CD4-positive, alpha-beta T cell (primary cell): ENCODE data around the gene LYSMD1. TPM values are rescaled to one million over a fixed set of nuclear protein-coding genes. Genes with fewer than 3 reads are reported as not detected.

Source experiments
- ATAC-seq: fragments of 200-7000 bp; cut with Tn5 transposase; one replicate; pipeline ENCODE4 v1.10.0; 2022; ENCODE audit warnings: mild to moderate bottlenecking; ENCODE audit not compliant: poor library complexity
- CTCF ChIA-PET: fragments of 350-600 bp; sonication (Branson Sonifier 250); formaldehyde crosslinking; loops from one replicate; lab custom pipeline; 2021; ENCODE audit warnings: antibody characterized with exemption, inconsistent platforms; lab: Charles Lee
- POLR2A ChIA-PET: fragments of 350-600 bp; sonication (Branson Sonifier 250); formaldehyde crosslinking; loops from one replicate; lab custom pipeline; 2021; ENCODE audit warnings: antibody characterized with exemption, inconsistent platforms; lab: Charles Lee
- DNase-seq, 14 experiments: peaks; one replicate each; pipeline ENCODE4 v3.0.0-alpha.2; 2013 to 2020; ENCODE audit warnings: mixed read lengths in 2 of 14
- H3K27ac ChIP-seq, 2 donors: one replicate each; pipeline versions ENCODE4 v1.5.1 to v1.7.0; 2013; ENCODE audit warnings: low read length in 2 of 2, low read depth in 1 of 2, mild to moderate bottlenecking in 1 of 2
- H3K27me3 ChIP-seq, 2 experiments: 1 replicate in 1 of 2; 2 replicates in 1 of 2; pipeline versions ENCODE4 v1.6.1 to v1.7.0; 2013; ENCODE audit warnings: low read length in 2 of 2, control low read depth in 1 of 2, mild to moderate bottlenecking in 1 of 2, moderate library complexity in 1 of 2; ENCODE audit not compliant: insufficient read depth in 2 of 2, control insufficient read depth in 1 of 2
- H3K36me3 ChIP-seq: one replicate; pipeline ENCODE4 v1.6.1; 2013; ENCODE audit warnings: low read length, control low read depth; ENCODE audit not compliant: insufficient read depth
- H3K4me1 ChIP-seq: one replicate; pipeline ENCODE4 v1.6.1; 2013; ENCODE audit warnings: low read length, control low read depth; ENCODE audit not compliant: insufficient read depth
- H3K4me3 ChIP-seq: one replicate; pipeline ENCODE4 v1.5.1; 2013; ENCODE audit warnings: mild to moderate bottlenecking, low read length, moderate library complexity
- H3K9me3 ChIP-seq, 2 experiments: 1 replicate in 1 of 2; 2 replicates in 1 of 2; pipeline versions ENCODE4 v1.6.1 to v1.7.0; 2013; ENCODE audit warnings: low read length in 2 of 2, mild to moderate bottlenecking in 2 of 2, control low read depth in 1 of 2, moderate library complexity in 1 of 2; ENCODE audit not compliant: control insufficient read depth in 1 of 2, insufficient read depth in 1 of 2
- H3K27ac Mint-ChIP-seq: one replicate; pipeline ENCODE4 v1.8.0; 2020; ENCODE audit warnings: mixed read lengths
- H3K27me3 Mint-ChIP-seq: one replicate; pipeline ENCODE4 v1.8.0; 2021; ENCODE audit warnings: mixed read lengths
- H3K36me3 Mint-ChIP-seq: one replicate; pipeline ENCODE4 v1.8.0; 2021; ENCODE audit warnings: low read depth, mixed read lengths
- H3K4me1 Mint-ChIP-seq: one replicate; pipeline ENCODE4 v1.8.0; 2021; ENCODE audit warnings: low read depth, mixed read lengths
- H3K4me3 Mint-ChIP-seq: one replicate; pipeline ENCODE4 v1.8.0; 2020; ENCODE audit warnings: mild to moderate bottlenecking, mixed read lengths
- H3K9me3 Mint-ChIP-seq: one replicate; pipeline ENCODE4 v1.8.0; 2020; ENCODE audit warnings: mixed read lengths
- CTCF ChIP-seq: fragments of 200-600 bp; IDR thresholded peaks from one replicate; pipeline ENCODE4 v1.8.0; 2022; ENCODE audit warnings: antibody characterized with exemption, mild to moderate bottlenecking
- intact Hi-C, 2 experiments: fragments of 100-400 bp; cut with DNase I in 1 of 2; cut with micrococcal nuclease in 1 of 2; formaldehyde crosslinking; loops; one replicate each; pipeline versions ENCODE4 v1.15.1 to v1.9.0; 2023 to 2025; cut with DNase I, micrococcal nuclease
- total RNA-seq, 174 experiments: library from RNA in 2 of 174; stranded (reverse) in 2 of 174; gene quantifications; one replicate each; pipeline ENCODE4 v1.2.3 and lab custom pipeline; 2021 to 2026

The LYSMD1 gene
- total RNA-seq, 2 experiments from 2014 or later, result 0.55 to 0.67 TPM

GRCh38 chr1:151166505-151166956, 829 bp upstream of the LYSMD1 start:
- intact Hi-C loops, result loop anchor here in 1 of 2 experiments (2.0 kb wide), 1 partner anchor 232 kb away; the partner anchor contains the start of gene PSMB4
- H3K36me3 ChIP-seq, result peaks cover 48% of the 10 kb centered on the region
- peak overlapping the region; percentile 76 for H3K4me3 ChIP-seq
- peak overlapping the region; percentile 20 to 34 for H3K27ac ChIP-seq
- H3K27me3 Mint-ChIP-seq, result no peaks in the 10 kb centered on the region
- no peaks in the 10 kb centered on the region for H3K9me3 Mint-ChIP-seq
- H3K4me1 ChIP-seq, result peaks cover 29% of the 10 kb centered on the region
- H3K27ac Mint-ChIP-seq, result peak overlapping the region; percentile 89
- POLR2A ChIA-PET, result interaction anchor here (0.6 to 3.6 kb wide), 10 partner anchors 9 to 233 kb away, joined by 3 to 51 read pairs (median 3); partner anchors contain the start of genes PIP5K1A, PSMB4, TMOD4 and TNFAIP8L2
- no peak for TF ChIP-seq CTCF
- peak overlapping the region; percentile 93 for H3K4me3 Mint-ChIP-seq
- H3K4me1 Mint-ChIP-seq, result peaks cover 49% of the 10 kb centered on the region
- peaks cover 84% of the 10 kb centered on the region for H3K36me3 Mint-ChIP-seq
- no peaks in the 10 kb centered on the region for H3K27me3 ChIP-seq
- CTCF ChIA-PET, result interaction anchor here (1.3 kb wide), 1 partner anchor 85 kb away, joined by 4 read pairs; no protein-coding TSS in a partner anchor
- H3K9me3 ChIP-seq, result no peaks in the 10 kb centered on the region
- DNase-seq, result peak in 1 of 14 experiments; percentile 31
- no peak for ATAC-seq

- no peak for TF ChIP-seq CTCF
- H3K36me3 ChIP-seq, result peaks cover 44% of the 10 kb centered on the region
- ATAC-seq, result peak; percentile 4
- Mint-ChIP-seq H3K9me3 (no peaks in the 10 kb centered on the region), H3K4me3 (peak overlapping the region; percentile 93), H3K27ac (peak overlapping the region; percentile 89), H3K27me3 (no peaks in the 10 kb centered on the region), H3K4me1 (peaks cover 58% of the 10 kb centered on the region), H3K36me3 (peaks cover 81% of the 10 kb centered on the region)
- no peaks in the 10 kb centered on the region for H3K9me3 ChIP-seq
- peaks cover 40% of the 10 kb centered on the region for H3K4me1 ChIP-seq
- POLR2A ChIA-PET, result interaction anchor here (0.8 to 3.6 kb wide), 6 partner anchors 8 to 930 kb away, joined by 3 to 51 read pairs (median 4); partner anchors contain the start of gene TNFAIP8L2
- CTCF ChIA-PET, result interaction anchor here (0.9 to 1.0 kb wide), 2 partner anchors 39 to 116 kb away, joined by 3 to 4 read pairs; no protein-coding TSS in a partner anchor
- no peaks in the 10 kb centered on the region for H3K27me3 ChIP-seq
- H3K27ac ChIP-seq, result peak overlapping the region; percentile 36 to 42
- H3K4me3 ChIP-seq, result peak overlapping the region; percentile 76
- intact Hi-C loops, result no loop called here
- no peak for DNase-seq
Measured at GRCh38 chr1:151165281-151165737, 393 bp downstream of the LYSMD1 start.

- peak overlapping the region; percentile 89 for H3K27ac Mint-ChIP-seq
- no peaks in the 10 kb centered on the region for H3K9me3 Mint-ChIP-seq
- Histone ChIP-seq H3K4me3 (peak overlapping the region; percentile 76), H3K36me3 (peaks cover 40% of the 10 kb centered on the region), H3K4me1 (peaks cover 44% of the 10 kb centered on the region), H3K27me3 (no peaks in the 10 kb centered on the region), H3K27ac (peak overlapping the region in 1 of 2 donors; percentile 36), H3K9me3 (no peaks in the 10 kb centered on the region)
- H3K4me1 Mint-ChIP-seq, result peaks cover 63% of the 10 kb centered on the region
- peak in 1 of 14 experiments; percentile 40 for DNase-seq
- no peaks in the 10 kb centered on the region for H3K27me3 Mint-ChIP-seq
- no peak for ATAC-seq
- H3K4me3 Mint-ChIP-seq, result peak overlapping the region; percentile 93
- ChIA-PET CTCF (interaction anchor here (0.9 to 1.0 kb wide), 2 partner anchors 39 to 116 kb away, joined by 3 to 4 read pairs; no protein-coding TSS in a partner anchor), POLR2A (interaction anchor here (0.8 to 3.6 kb wide), 6 partner anchors 8 to 929 kb away, joined by 3 to 51 read pairs (median 4); partner anchors contain the start of gene TNFAIP8L2)
- peaks cover 81% of the 10 kb centered on the region for H3K36me3 Mint-ChIP-seq
- no peak for TF ChIP-seq CTCF
- intact Hi-C loops, result no loop called here
Measured at GRCh38 chr1:151164732-151165280, 896 bp downstream of the LYSMD1 start.
